ENCODE data around the gene ANTXR2. TPM values are rescaled to one million over a fixed set of nuclear protein-coding genes. Genes with fewer than 3 reads are reported as not detected.

The ANTXR2 gene
- total RNA-seq, 1 experiment from 2014 or later: 7.0 TPM

DNA sequence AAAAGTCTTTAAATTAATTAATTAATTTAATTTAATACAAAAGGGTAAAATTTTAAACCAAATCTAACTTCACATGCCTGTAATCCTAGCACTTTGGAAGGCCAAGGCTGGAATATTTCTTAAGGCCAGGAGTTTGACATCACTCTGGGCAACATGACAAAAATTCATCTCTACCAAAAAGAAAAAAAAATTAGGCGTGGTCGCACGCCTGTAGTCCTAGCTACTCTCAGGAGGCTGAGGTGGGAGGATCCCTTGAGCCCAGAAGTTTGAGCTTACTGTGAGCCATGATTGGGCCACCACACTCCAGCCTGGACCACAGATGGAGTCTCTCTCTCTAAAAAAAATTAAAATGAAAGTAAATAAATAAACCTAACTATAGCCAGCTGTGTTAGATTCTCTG, 39.2 kb upstream of the ANTXR2 start:
- TF ChIP-seq, protein P1, sequence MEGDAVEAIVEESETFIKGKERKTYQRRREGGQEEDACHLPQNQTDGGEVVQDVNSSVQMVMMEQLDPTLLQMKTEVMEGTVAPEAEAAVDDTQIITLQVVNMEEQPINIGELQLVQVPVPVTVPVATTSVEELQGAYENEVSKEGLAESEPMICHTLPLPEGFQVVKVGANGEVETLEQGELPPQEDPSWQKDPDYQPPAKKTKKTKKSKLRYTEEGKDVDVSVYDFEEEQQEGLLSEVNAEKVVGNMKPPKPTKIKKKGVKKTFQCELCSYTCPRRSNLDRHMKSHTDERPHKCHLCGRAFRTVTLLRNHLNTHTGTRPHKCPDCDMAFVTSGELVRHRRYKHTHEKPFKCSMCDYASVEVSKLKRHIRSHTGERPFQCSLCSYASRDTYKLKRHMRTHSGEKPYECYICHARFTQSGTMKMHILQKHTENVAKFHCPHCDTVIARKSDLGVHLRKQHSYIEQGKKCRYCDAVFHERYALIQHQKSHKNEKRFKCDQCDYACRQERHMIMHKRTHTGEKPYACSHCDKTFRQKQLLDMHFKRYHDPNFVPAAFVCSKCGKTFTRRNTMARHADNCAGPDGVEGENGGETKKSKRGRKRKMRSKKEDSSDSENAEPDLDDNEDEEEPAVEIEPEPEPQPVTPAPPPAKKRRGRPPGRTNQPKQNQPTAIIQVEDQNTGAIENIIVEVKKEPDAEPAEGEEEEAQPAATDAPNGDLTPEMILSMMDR (conservative IDR thresholded peaks at IDR 0.05; ENCODE audit: low read depth, low read length): no peak
- TF ChIP-seq EZH2 (IDR thresholded peaks at IDR 0.05; ENCODE audit: borderline replicate concordance, low read depth, low read length, poor library complexity, severe bottlenecking): no peak
- Histone ChIP-seq H3K4me3 (ENCODE audit: low read depth, low read length, poor library complexity, severe bottlenecking) (no peak overlapping the region), H3K27me3 (replicated peaks; ENCODE audit: insufficient read depth, low read depth, low read length, poor library complexity) (no peaks in the 10 kb centered on the region), H3K9me3 (ENCODE audit: low read depth, low read length, poor library complexity, severe bottlenecking) (no peaks in the 10 kb centered on the region), H3K36me3 (ENCODE audit: insufficient read depth, low read length, poor library complexity, severe bottlenecking) (no peaks in the 10 kb centered on the region), H3K4me1 (ENCODE audit: insufficient read depth, low read length, poor library complexity, severe bottlenecking) (no peaks in the 10 kb centered on the region), H3K27ac (ENCODE audit: low read depth, low read length, poor library complexity, severe bottlenecking) (no peak overlapping the region)
- POLR2A ChIA-PET (ENCODE audit: low non-redundant PET): no interaction called here
- intact Hi-C loops (cut with micrococcal nuclease; ENCODE audit: unreplicated experiment): no loop called here
- no peak for DNase-seq (ENCODE audit: low spot score)
- no TSS peak for BruUV-seq (replicated peaks)
- CTCF ChIA-PET: no interaction called here

DNA sequence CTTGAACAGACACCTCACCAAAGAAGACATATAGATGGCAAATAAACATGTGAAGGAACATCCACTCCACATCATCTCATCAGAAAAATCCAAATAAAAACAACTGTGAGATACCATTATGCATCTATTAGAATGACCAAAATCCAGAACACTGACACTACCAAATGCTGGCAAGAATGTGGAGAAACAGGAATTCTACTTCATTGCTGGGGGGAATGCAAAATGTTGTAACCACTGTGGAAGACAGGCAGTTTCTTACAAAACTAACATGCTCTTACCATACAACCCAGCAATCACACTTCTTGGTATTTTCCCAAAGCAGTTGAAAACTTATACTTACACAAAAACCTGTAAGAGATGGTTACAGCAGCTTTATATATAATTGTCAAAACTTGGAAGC, 38.2 kb upstream of the ANTXR2 start:
- no peaks in the 10 kb centered on the region for H3K9me3 ChIP-seq (ENCODE audit: low read depth, low read length, poor library complexity, severe bottlenecking)
- POLR2A ChIA-PET (ENCODE audit: low non-redundant PET): no interaction called here

DNA sequence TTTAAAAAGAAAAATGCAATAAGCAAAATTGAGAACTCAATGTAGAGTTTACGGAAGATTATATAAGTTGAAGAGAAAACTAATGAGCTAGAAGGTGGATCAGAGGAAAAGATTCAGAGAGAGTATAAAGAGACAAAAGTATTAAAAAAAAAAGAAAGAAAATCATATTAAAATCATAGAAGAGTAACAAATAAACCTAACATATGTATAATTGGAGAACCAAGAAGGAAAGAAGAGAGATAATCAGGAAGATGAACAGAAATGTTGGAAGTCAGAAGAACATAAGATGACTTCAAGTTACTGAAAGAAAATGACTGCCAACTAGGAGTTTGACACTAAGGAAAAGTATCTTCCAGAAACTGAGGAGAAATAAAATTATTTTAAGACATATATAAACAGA, 34.3 kb upstream of the ANTXR2 start:
- POLR2A ChIA-PET (ENCODE audit: low non-redundant PET): no interaction called here
- BruUV-seq (replicated peaks): no TSS peak
- H3K27ac ChIP-seq (ENCODE audit: low read depth, low read length, poor library complexity, severe bottlenecking): no peak overlapping the region
- no peaks in the 10 kb centered on the region for H3K27me3 ChIP-seq (replicated peaks; ENCODE audit: insufficient read depth, low read depth, low read length, poor library complexity)
- H3K36me3 ChIP-seq (ENCODE audit: insufficient read depth, low read length, poor library complexity, severe bottlenecking): no peaks in the 10 kb centered on the region
- no peaks in the 10 kb centered on the region for H3K9me3 ChIP-seq (ENCODE audit: low read depth, low read length, poor library complexity, severe bottlenecking)
- TF ChIP-seq, protein P1 (conservative IDR thresholded peaks at IDR 0.05; ENCODE audit: low read depth, low read length): no peak
- no peak for TF ChIP-seq EZH2 (IDR thresholded peaks at IDR 0.05; ENCODE audit: borderline replicate concordance, low read depth, low read length, poor library complexity, severe bottlenecking)
- no peak overlapping the region for H3K4me3 ChIP-seq (ENCODE audit: low read depth, low read length, poor library complexity, severe bottlenecking)
- CTCF ChIA-PET: no interaction called here
- intact Hi-C loops (cut with micrococcal nuclease; ENCODE audit: unreplicated experiment): no loop called here
- DNase-seq (ENCODE audit: low spot score): no peak
- H3K4me1 ChIP-seq (ENCODE audit: insufficient read depth, low read length, poor library complexity, severe bottlenecking): no peaks in the 10 kb centered on the region

More for the DNA sequence above, 38.2 kb upstream of the ANTXR2 start:
- no TSS peak for BruUV-seq (replicated peaks)
- Histone ChIP-seq H3K4me3 (ENCODE audit: low read depth, low read length, poor library complexity, severe bottlenecking) (no peak overlapping the region), H3K27me3 (replicated peaks; ENCODE audit: insufficient read depth, low read depth, low read length, poor library complexity) (no peaks in the 10 kb centered on the region), H3K27ac (ENCODE audit: low read depth, low read length, poor library complexity, severe bottlenecking) (no peak overlapping the region), H3K36me3 (ENCODE audit: insufficient read depth, low read length, poor library complexity, severe bottlenecking) (no peaks in the 10 kb centered on the region), H3K4me1 (ENCODE audit: insufficient read depth, low read length, poor library complexity, severe bottlenecking) (no peaks in the 10 kb centered on the region)
- CTCF ChIA-PET: no interaction called here
- TF ChIP-seq, protein P1 (conservative IDR thresholded peaks at IDR 0.05; ENCODE audit: low read depth, low read length): no peak
- TF ChIP-seq EZH2 (IDR thresholded peaks at IDR 0.05; ENCODE audit: borderline replicate concordance, low read depth, low read length, poor library complexity, severe bottlenecking): no peak
- intact Hi-C loops (cut with micrococcal nuclease; ENCODE audit: unreplicated experiment): no loop called here
- no peak for DNase-seq (ENCODE audit: low spot score)
